ENCODE measurements around the gene GREB1L. TPM values are rescaled to one million over a fixed set of nuclear protein-coding genes. Genes with fewer than 3 reads are reported as not detected.

GREB1L gene
- total and polyA plus RNA-seq, 2 donors (not counting 3 experiments of a cell fraction or from before 2014, with no cell fraction given), result 0.22 to 0.41 TPM

- BruUV-seq (replicated peaks), result no TSS peak
- H3K27ac ChIP-seq (ENCODE audit: insufficient read depth, low read depth, low read length), result no peak overlapping the region
- no peak overlapping the region for H3K9ac ChIP-seq (replicated peaks; ENCODE audit: extremely low read depth, insufficient read depth, low read length)
- no peaks in the 10 kb centered on the region for H3K4me1 ChIP-seq (ENCODE audit: control insufficient read depth, extremely low read depth, insufficient read depth, low read length)
- dilution Hi-C loops (cut with MboI; ENCODE audit: extremely low pct_ligation_motif_present, low sequenced_read_pairs), result no loop called here
- CTCF ChIA-PET, result no interaction called here
- no peak overlapping the region for H3K4me2 ChIP-seq (ENCODE audit: insufficient read depth, low read length)
- H2AFZ ChIP-seq (ENCODE audit: low read depth, low read length), result no peak overlapping the region
- H3K4me3 ChIP-seq (replicated peaks in 1 of 3; ENCODE audit: insufficient read depth in 1 of 3, low read depth in 1 of 3, low read length in 3 of 3), result no peak overlapping the region
- H3K79me2 ChIP-seq (ENCODE audit: control insufficient read depth, insufficient read depth, low read length), result no peaks in the 10 kb centered on the region
- intact Hi-C loops (cut with micrococcal nuclease), result no loop called here
- H3K27me3 ChIP-seq (ENCODE audit: control insufficient read depth in 2 of 2, insufficient read depth in 2 of 2, low read length in 2 of 2), result no peaks in the 10 kb centered on the region
- H3K9me3 ChIP-seq (replicated peaks; ENCODE audit: control insufficient read depth, insufficient read depth, low read length), result no peaks in the 10 kb centered on the region
- H3K9me1 ChIP-seq (replicated peaks; ENCODE audit: control insufficient read depth, extremely low read depth, insufficient read depth, low read length), result no peaks in the 10 kb centered on the region
- no peaks in the 10 kb centered on the region for H4K20me1 ChIP-seq (replicated peaks; ENCODE audit: control insufficient read depth, extremely low read depth, insufficient read depth, low read length)
- FAIRE-seq, result no peak
- no peaks in the 10 kb centered on the region for H3K36me3 ChIP-seq (ENCODE audit: control insufficient read depth in 2 of 2, extremely low read depth in 1 of 2, insufficient read depth in 2 of 2, low read length in 2 of 2)
- no peak for DNase-seq (ENCODE audit: low read depth, low spot score)
- TF ChIP-seq EZH2 (IDR thresholded peaks at IDR 0.05; ENCODE audit: borderline replicate concordance, low read depth, low read length, severe bottlenecking) (no peak), POLR2A (IDR thresholded peaks at IDR 0.05; ENCODE audit: low read depth, low read length) (no peak), MAX (IDR thresholded peaks at IDR 0.05; ENCODE audit: insufficient read depth, insufficient read length) (no peak), POLR2AphosphoS5 (IDR thresholded peaks at IDR 0.05; ENCODE audit: insufficient read depth, low read depth, low read length) (no peak), MYC (IDR thresholded peaks at IDR 0.05; ENCODE audit: low read depth, low read length) (no peak), JUN (IDR thresholded peaks at IDR 0.05; ENCODE audit: borderline replicate concordance, insufficient read depth, insufficient read length, low read depth) (no peak), FOS (IDR thresholded peaks at IDR 0.05; ENCODE audit: borderline replicate concordance, insufficient read depth, low read length) (no peak), CTCF (IDR thresholded peaks at IDR 0.05; ENCODE audit: extremely low read depth in 1 of 2, insufficient read depth in 1 of 2, low read depth in 1 of 2, low read length in 2 of 2) (no peak), GATA2 (IDR thresholded peaks at IDR 0.05; ENCODE audit: insufficient read depth, insufficient read length, low read depth, low read length) (no peak)
- POLR2A ChIA-PET, result no interaction called here
Observed at GRCh38 chr18:21270453-21270852, 28.4 kb downstream of the GREB1L start.
